HG03280 (cell line): ENCODE results near the gene CHST3.
"Not testable (repeated sequence)": the region's sequence is repeated elsewhere in the genome, so short reads cannot be mapped to it uniquely, and the experiment has no call there.

Source experiments
- ATAC-seq: cut with Tn5 transposase; IDR thresholded peaks from one replicate; pipeline ENCODE4 v1.9.1; 2021; ENCODE audit warnings: mild to moderate bottlenecking, moderate library complexity; ENCODE audit not compliant: unreplicated experiment

CHST3 gene

GRCh38 chr10:72026278-72027111 lies 62.3 kb downstream of the CHST3 start:
- ATAC-seq, result no peak

- ATAC-seq, result no peak
Measured at GRCh38 chr10:72027498-72027897, 63.3 kb downstream of the CHST3 start.

GRCh38 chr10:72029414-72029813 lies 65.2 kb downstream of the CHST3 start:
- ATAC-seq, result no peak

- no peak for ATAC-seq
Measured at GRCh38 chr10:72030762-72031543, 66.8 kb downstream of the CHST3 start.

GRCh38 chr10:72031706-72032105 lies 67.5 kb downstream of the CHST3 start:
- ATAC-seq, result no peak

GRCh38 chr10:72032409-72033162 lies 68.4 kb downstream of the CHST3 start:
- ATAC-seq, result not testable (repeated sequence)

- ATAC-seq, result no peak
Measured at GRCh38 chr10:72034040-72034499, 69.9 kb downstream of the CHST3 start.

- ATAC-seq, result no peak
Measured at GRCh38 chr10:72034761-72035160, 70.6 kb downstream of the CHST3 start.

- ATAC-seq, result no peak
Measured at GRCh38 chr10:72035252-72035887, 71.2 kb downstream of the CHST3 start.

GRCh38 chr10:72037266-72037665 lies 73.1 kb downstream of the CHST3 start:
- no peak for ATAC-seq

GRCh38 chr10:72037811-72038210 lies 73.6 kb downstream of the CHST3 start:
- ATAC-seq, result no peak

GRCh38 chr10:72038458-72039001 lies 74.3 kb downstream of the CHST3 start:
- no peak for ATAC-seq

GRCh38 chr10:72039377-72039776 lies 75.2 kb downstream of the CHST3 start:
- ATAC-seq, result no peak

- ATAC-seq, result no peak
Measured at GRCh38 chr10:72041491-72041890, 77.3 kb downstream of the CHST3 start.

GRCh38 chr10:72043016-72043834 lies 79.0 kb downstream of the CHST3 start:
- ATAC-seq, result no peak

GRCh38 chr10:72044417-72045041 lies 80.3 kb downstream of the CHST3 start:
- ATAC-seq, result no peak

GRCh38 chr10:72045586-72045985 lies 81.4 kb downstream of the CHST3 start:
- ATAC-seq, result no peak

GRCh38 chr10:72048450-72049124 lies 84.4 kb downstream of the CHST3 start:
- ATAC-seq, result peak; percentile 76

GRCh38 chr10:72049472-72049871 lies 85.3 kb downstream of the CHST3 start:
- ATAC-seq, result no peak
